Measurements from ENCODE around the gene SLC34A3. TPM values are rescaled to one million over a fixed set of nuclear protein-coding genes. Genes with fewer than 3 reads are reported as not detected.

Gene SLC34A3
- total RNA-seq, 4 donors from 2014 or later, result not detected

DNA sequence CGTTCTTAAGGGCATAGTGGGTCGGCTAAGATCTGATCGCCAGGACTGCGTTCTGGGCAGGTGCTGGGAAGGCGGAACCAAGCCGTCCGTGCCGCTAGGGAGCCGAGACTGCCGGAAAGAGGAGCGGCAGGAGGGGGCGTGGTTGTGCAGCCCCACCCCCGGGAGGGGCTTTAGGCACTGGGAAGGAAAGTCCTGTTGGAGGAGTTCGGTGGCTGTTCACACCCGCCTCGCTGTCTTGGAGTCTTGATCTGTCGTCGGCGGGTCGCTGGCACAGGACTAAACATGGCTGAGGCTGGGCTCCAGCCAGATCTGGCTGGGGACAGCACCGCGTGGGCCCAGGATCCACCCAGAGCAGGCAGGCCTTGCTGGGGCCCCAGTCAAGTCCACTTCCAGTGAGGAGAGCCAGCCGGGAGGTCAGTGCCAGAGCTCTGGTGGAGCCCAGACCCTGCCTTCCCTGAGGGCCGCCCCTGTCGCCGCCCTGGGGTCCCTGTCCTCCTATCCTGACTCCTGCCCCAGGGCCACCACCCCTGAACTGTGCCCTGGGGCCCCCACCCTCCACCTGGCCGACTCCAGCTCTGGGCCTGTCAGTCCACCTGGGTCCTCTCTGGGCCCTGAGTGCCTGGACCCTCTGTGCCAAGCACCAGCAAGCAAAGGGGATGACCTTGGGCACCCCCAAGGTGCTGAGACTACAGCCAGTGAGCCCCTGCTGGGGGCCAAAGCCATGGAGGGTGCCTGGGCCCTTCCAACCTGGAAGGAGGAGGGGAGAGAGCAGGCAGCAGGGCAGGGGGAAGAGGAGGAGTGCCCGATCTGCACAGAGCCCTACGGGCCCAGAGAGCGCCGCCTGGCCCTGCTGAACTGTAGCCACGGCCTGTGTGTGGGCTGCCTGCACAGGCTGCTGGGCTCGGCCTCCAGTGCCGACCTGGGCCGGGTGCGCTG, 13.2 kb upstream of the SLC34A3 start:
- Histone ChIP-seq H3K36me3 (peaks cover 0 to 26% (median 13%) of the 10 kb centered on the region in 4 donors), H3K4me1 (peaks cover 18 to 38% (median 23%) of the 10 kb centered on the region in 4 donors), H3K27me3 (no peaks in the 10 kb centered on the region), H3K4me3 (peak overlapping the region in 2 of 4 donors; percentile 22 to 45), H3K27ac (replicated peaks in 1 of 4) (no peak overlapping the region), H3K9me3 (no peaks in the 10 kb centered on the region)
- DNase-seq (ENCODE audit: extremely low spot score), result no peak
- intact Hi-C loops (cut with DNase I), result no loop called here
- TF ChIP-seq EP300 (IDR thresholded peaks at IDR 0.05) (no peak), CTCF (IDR thresholded peaks at IDR 0.05) (no peak), POLR2AphosphoS5 (IDR thresholded peaks at IDR 0.05) (no peak), POLR2A (IDR thresholded peaks at IDR 0.05; ENCODE audit: low read depth) (no peak)
- 54% methylated on average over 16 of the region's 36 CpGs for WGBS

DNA sequence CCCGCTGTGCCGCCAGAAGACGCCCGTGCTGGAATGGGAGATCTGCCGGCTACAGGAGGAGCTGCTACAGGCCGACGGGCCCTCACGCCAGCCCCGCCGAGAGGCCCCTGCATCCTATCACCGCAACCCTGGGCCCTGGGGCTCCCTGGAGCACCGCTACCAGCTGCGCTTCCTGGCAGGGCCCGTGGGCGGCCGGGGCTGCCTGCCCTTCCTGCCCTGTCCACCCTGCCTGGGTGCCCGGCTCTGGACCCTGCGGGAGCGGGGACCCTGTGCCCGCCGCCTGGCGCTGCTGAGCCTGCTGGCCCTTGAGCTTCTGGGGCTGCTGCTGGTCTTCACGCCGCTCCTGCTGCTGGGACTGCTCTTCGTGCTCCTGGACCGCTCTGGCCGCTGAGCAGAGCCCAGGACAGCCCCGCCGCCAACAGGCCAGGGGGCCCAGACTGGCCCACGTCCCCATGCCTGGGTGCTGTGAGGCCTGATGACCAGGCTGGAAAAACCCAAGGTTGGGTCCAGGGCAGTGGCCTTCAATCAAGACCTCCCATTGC, 12.4 kb upstream of the SLC34A3 start:
- no peak for TF ChIP-seq EP300 (IDR thresholded peaks at IDR 0.05)
- TF ChIP-seq CTCF (IDR thresholded peaks at IDR 0.05), result no peak
- Histone ChIP-seq H3K36me3 (peaks cover 0 to 26% (median 13%) of the 10 kb centered on the region in 4 donors), H3K27me3 (no peaks in the 10 kb centered on the region), H3K27ac (replicated peaks in 1 of 4) (no peak overlapping the region), H3K4me3 (no peak overlapping the region), H3K9me3 (no peaks in the 10 kb centered on the region), H3K4me1 (peaks cover 24 to 44% (median 29%) of the 10 kb centered on the region in 4 donors)
- WGBS, result 100% methylated on average over 1 of the region's 30 CpGs
- DNase-seq (ENCODE audit: extremely low spot score), result no peak
- intact Hi-C loops (cut with DNase I), result no loop called here

GRCh38 chr9:137218754-137219271, 11.9 kb upstream of the SLC34A3 start:
- Histone ChIP-seq H3K27ac (replicated peaks in 1 of 4) (no peak overlapping the region), H3K4me1 (peaks cover 25 to 46% (median 30%) of the 10 kb centered on the region in 4 donors), H3K36me3 (peaks cover 0 to 25% (median 12%) of the 10 kb centered on the region in 4 donors), H3K27me3 (no peaks in the 10 kb centered on the region), H3K9me3 (no peaks in the 10 kb centered on the region), H3K4me3 (no peak overlapping the region)
- intact Hi-C loops (cut with DNase I), result no loop called here
- no peak for DNase-seq (ENCODE audit: extremely low spot score)
- WGBS, result 76% methylated on average over 3 of the region's 12 CpGs
- TF ChIP-seq POLR2AphosphoS5 (IDR thresholded peaks at IDR 0.05) (no peak), EP300 (IDR thresholded peaks at IDR 0.05) (no peak), CTCF (IDR thresholded peaks at IDR 0.05) (no peak), POLR2A (IDR thresholded peaks at IDR 0.05; ENCODE audit: low read depth) (no peak)

GRCh38 chr9:137219757-137220316, 10.9 kb upstream of the SLC34A3 start:
- H3K27me3 ChIP-seq, result no peaks in the 10 kb centered on the region
- intact Hi-C loops (cut with DNase I), result loop anchor here (2.0 to 5.0 kb wide), 2 partner anchors 19 to 33 kb away; partner anchors contain the start of genes ANAPC2, SSNA1 and TPRN
- peaks cover 30 to 51% (median 36%) of the 10 kb centered on the region in 4 donors for H3K4me1 ChIP-seq
- H3K9me3 ChIP-seq, result no peaks in the 10 kb centered on the region
- no peak overlapping the region for H3K4me3 ChIP-seq
- WGBS, result 90% methylated on average over 2 of the region's 10 CpGs
- no peak for DNase-seq (ENCODE audit: extremely low spot score)
- peaks cover 0 to 18% (median 8%) of the 10 kb centered on the region in 4 donors for H3K36me3 ChIP-seq
- no peak overlapping the region for H3K27ac ChIP-seq (replicated peaks in 1 of 4)
- TF ChIP-seq POLR2A (IDR thresholded peaks at IDR 0.05; ENCODE audit: low read depth) (no peak), EP300 (IDR thresholded peaks at IDR 0.05) (no peak), CTCF (IDR thresholded peaks at IDR 0.05) (no peak), POLR2AphosphoS5 (IDR thresholded peaks at IDR 0.05) (no peak)
